HG02759 (cell line): ENCODE results near the gene CDKN2AIP.

Experiments used
- ATAC-seq: cut with Tn5 transposase; IDR thresholded peaks from one replicate; pipeline ENCODE4 v1.9.1; 2021; ENCODE audit warnings: mild to moderate bottlenecking, moderate library complexity; ENCODE audit not compliant: unreplicated experiment

CDKN2AIP gene

GRCh38 chr4:183485411-183486160 is 41.1 kb downstream of the CDKN2AIP start:
- ATAC-seq: no peak

GRCh38 chr4:183492791-183493222 is 48.4 kb downstream of the CDKN2AIP start:
- no peak for ATAC-seq

DNA sequence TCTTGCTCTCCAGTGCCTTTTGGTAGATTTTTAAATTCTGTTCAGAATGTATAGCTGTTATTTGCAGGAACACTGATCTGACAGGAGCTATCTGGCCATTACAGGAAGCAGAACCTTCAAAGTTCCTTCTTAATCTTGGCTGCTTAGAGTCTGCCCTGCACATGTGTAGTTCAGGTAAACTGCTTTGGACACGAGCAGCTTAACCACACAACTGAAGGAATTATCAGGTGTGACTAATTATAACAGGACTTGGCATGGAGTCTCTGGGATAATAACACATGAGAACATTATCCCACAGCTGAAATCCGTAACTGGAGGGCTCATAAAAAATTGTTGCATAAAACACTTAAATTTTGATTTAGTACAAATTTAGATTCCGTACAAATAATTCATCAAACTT is 48.8 kb downstream of the CDKN2AIP start:
- no peak for ATAC-seq

- ATAC-seq: no peak
Observed at GRCh38 chr4:183495184-183495583, 50.7 kb downstream of the CDKN2AIP start.
